IMR-90 (cell line): ENCODE data around the gene MAPRE2. TPM values are rescaled to one million over a fixed set of nuclear protein-coding genes. Genes with fewer than 3 reads are reported as not detected.

Experiments
- ATAC-seq: fragments of 200-7000 bp; cut with Tn5 transposase; 2 replicates; pipeline ENCODE4 v1.9.1; 2020; ENCODE audit warnings: low read depth, mild to moderate bottlenecking, moderate library complexity
- BruUV-seq: library from RNA; stranded (reverse); fragments of 400-500 nt; replicated peaks from 2 replicates; lab custom pipeline; 2021; lab: Mats Ljungman, UMichigan
- CTCF ChIA-PET: fragments of 300-600 bp; formaldehyde crosslinking; extraction: SDS; loops from one replicate; lab custom pipeline; 2021; ENCODE audit warnings: antibody characterized with exemption; lab: Yijun Ruan, JAX
- POLR2A ChIA-PET: fragments of 300-600 bp; sonication (Branson Sonifier 250); formaldehyde crosslinking; loops from one replicate; lab custom pipeline; 2022; ENCODE audit warnings: antibody characterized with exemption; ENCODE audit not compliant: unreplicated experiment; lab: Charles Lee
- DNase-seq: peaks from one replicate; pipeline ENCODE4 v3.0.0; 2013
- H2AFZ ChIP-seq: replicated peaks from 2 replicates; pipeline ENCODE3; 2013; ENCODE audit warnings: low read length, mild to moderate bottlenecking; ENCODE audit not compliant: poor library complexity
- H2AK5ac ChIP-seq: 2 replicates; pipeline ENCODE4 v1.6.1; 2013; ENCODE audit warnings: low read depth, low read length, inconsistent platforms
- H2AK9ac ChIP-seq: replicated peaks from 2 replicates; pipeline ENCODE3; 2013; ENCODE audit warnings: mild to moderate bottlenecking, low read depth, low read length, moderate library complexity; ENCODE audit not compliant: poor library complexity
- H2BK120ac ChIP-seq: 2 replicates; pipeline ENCODE4 v1.6.1; 2013; ENCODE audit warnings: low read depth, low read length, inconsistent platforms
- H2BK15ac ChIP-seq: 3 replicates; pipeline ENCODE4 v1.6.1; 2013; ENCODE audit warnings: low read depth, low read length, inconsistent platforms
- H2BK20ac ChIP-seq: 2 replicates; pipeline ENCODE4 v1.6.1; 2013; ENCODE audit warnings: low read depth, mild to moderate bottlenecking, inconsistent platforms, low read length, moderate library complexity
- H2BK5ac ChIP-seq: 2 replicates; pipeline ENCODE4 v1.6.1; 2013; ENCODE audit warnings: mild to moderate bottlenecking, low read depth, low read length, inconsistent platforms; ENCODE audit not compliant: poor library complexity, severe bottlenecking
- H3K14ac ChIP-seq: replicated peaks from 2 replicates; pipeline ENCODE4 v1.6.1; 2013; ENCODE audit warnings: low read depth, low read length, inconsistent platforms
- H3K18ac ChIP-seq: 2 replicates; pipeline ENCODE4 v1.6.1; 2013; ENCODE audit warnings: low read depth, low read length, control low read depth
- H3K23ac ChIP-seq: 2 replicates; pipeline ENCODE4 v1.6.1; 2013; ENCODE audit warnings: low read depth, low read length, inconsistent platforms
- H3K27ac ChIP-seq: 2 replicates; pipeline ENCODE4 v1.5.1; 2013; ENCODE audit warnings: mild to moderate bottlenecking, control low read depth, low read length; ENCODE audit not compliant: insufficient read depth
- H3K27me3 ChIP-seq: 2 replicates; pipeline ENCODE4 v1.6.1; 2013; ENCODE audit warnings: low read length; ENCODE audit not compliant: control insufficient read depth, insufficient read depth
- H3K36me3 ChIP-seq: 2 replicates; pipeline ENCODE4 v1.6.1; 2013; ENCODE audit warnings: low read length, mixed read lengths; ENCODE audit not compliant: control insufficient read depth, insufficient read depth
- H3K4ac ChIP-seq: 2 replicates; pipeline ENCODE4 v1.6.1; 2013; ENCODE audit warnings: low read depth, low read length, inconsistent platforms
- H3K4me1 ChIP-seq: 2 replicates; pipeline ENCODE4 v1.6.1; 2013; ENCODE audit warnings: low read length, mixed read lengths; ENCODE audit not compliant: control insufficient read depth, insufficient read depth
- H3K4me2 ChIP-seq: 2 replicates; pipeline ENCODE4 v1.6.1; 2013; ENCODE audit warnings: low read depth, mild to moderate bottlenecking, control low read depth, low read length, moderate library complexity
- H3K4me3 ChIP-seq: 2 replicates; pipeline ENCODE4 v1.5.1; 2013; ENCODE audit warnings: low read depth, mild to moderate bottlenecking, control low read depth, low read length, moderate library complexity; ENCODE audit not compliant: insufficient read depth
- H3K56ac ChIP-seq: 2 replicates; pipeline ENCODE4 v1.6.1; 2013; ENCODE audit warnings: low read length, inconsistent platforms; ENCODE audit not compliant: insufficient read depth; ENCODE audit errors: extremely low read depth
- H3K79me1 ChIP-seq, 2 experiments: 2 replicates each; pipeline ENCODE4 v1.6.1; 2013; ENCODE audit warnings: low read length in 2 of 2, inconsistent platforms in 1 of 2, low read depth in 1 of 2
- H3K9ac ChIP-seq: 2 replicates; pipeline ENCODE4 v1.6.1; 2013; ENCODE audit warnings: low read depth, low read length, control low read depth
- H3K9me1 ChIP-seq: 2 replicates; pipeline ENCODE4 v1.6.1; 2013; ENCODE audit warnings: low read length, inconsistent platforms; ENCODE audit not compliant: insufficient read depth
- H3K9me3 ChIP-seq: 2 replicates; pipeline ENCODE4 v1.6.1; 2013; ENCODE audit warnings: low read length; ENCODE audit not compliant: control insufficient read depth, insufficient read depth
- H4K20me1 ChIP-seq: 2 replicates; pipeline ENCODE4 v1.6.1; 2013; ENCODE audit warnings: low read length, inconsistent platforms; ENCODE audit not compliant: insufficient read depth
- H4K5ac ChIP-seq: 2 replicates; pipeline ENCODE4 v1.6.1; 2013; ENCODE audit warnings: mild to moderate bottlenecking, low read depth, low read length, control low read depth
- H4K8ac ChIP-seq, 2 experiments: 2 replicates each; pipeline ENCODE4 v1.6.1; 2013; ENCODE audit warnings: low read depth in 2 of 2, low read length in 2 of 2, control low read depth in 1 of 2, inconsistent platforms in 1 of 2
- H4K91ac ChIP-seq: 2 replicates; pipeline ENCODE4 v1.6.1; 2013; ENCODE audit warnings: low read depth, low read length, inconsistent platforms; ENCODE audit not compliant: insufficient read depth
- BHLHE40 ChIP-seq: fragments of 150-350 bp; IDR thresholded peaks from 2 replicates; pipeline ENCODE4 v1.6.1; 2016; ENCODE audit warnings: mild to moderate bottlenecking, low read depth, low read length
- CEBPB ChIP-seq: IDR thresholded peaks from 2 replicates; pipeline ENCODE4 v1.6.1; 2012; ENCODE audit warnings: low read depth, low read length, improper control_type of control experiment
- CHD1 ChIP-seq: IDR thresholded peaks from 2 replicates; pipeline ENCODE4 v1.6.1; 2012; ENCODE audit warnings: low read depth, low read length, improper control_type of control experiment
- FOS ChIP-seq: fragments of 150-350 bp; IDR thresholded peaks from 2 replicates; pipeline ENCODE4 v1.6.1; 2016; ENCODE audit warnings: low read depth, low read length
- MAFK ChIP-seq: IDR thresholded peaks from 2 replicates; pipeline ENCODE4 v1.6.1; 2012; ENCODE audit warnings: low read depth, low read length, improper control_type of control experiment
- MAZ ChIP-seq: IDR thresholded peaks from 2 replicates; pipeline ENCODE4 v1.6.1; 2012; ENCODE audit warnings: low read depth, mild to moderate bottlenecking, low read length, improper control_type of control experiment, moderate library complexity, borderline replicate concordance
- MXI1 ChIP-seq: IDR thresholded peaks from 2 replicates; pipeline ENCODE4 v1.6.1; 2012; ENCODE audit warnings: low read depth, mild to moderate bottlenecking, low read length, moderate library complexity, borderline replicate concordance
- NFE2L2 ChIP-seq: fragments of 150-350 bp; IDR thresholded peaks from 2 replicates; pipeline ENCODE4 v1.6.1; 2016; ENCODE audit warnings: low read depth, mild to moderate bottlenecking, low read length
- POLR2A ChIP-seq: IDR thresholded peaks from 2 replicates; pipeline ENCODE4 v1.6.1; 2012; ENCODE audit warnings: mild to moderate bottlenecking, low read depth, low read length
- RAD21 ChIP-seq: IDR thresholded peaks from 2 replicates; pipeline ENCODE4 v1.6.1; 2012; ENCODE audit warnings: low read length, improper control_type of control experiment
- RCOR1 ChIP-seq: IDR thresholded peaks from 2 replicates; pipeline ENCODE4 v1.6.1; 2012; ENCODE audit warnings: mild to moderate bottlenecking, low read length, improper control_type of control experiment; ENCODE audit not compliant: insufficient replicate concordance
- RFX5 ChIP-seq: IDR thresholded peaks from 2 replicates; pipeline ENCODE4 v1.8.0; 2012; ENCODE audit warnings: low read depth, mild to moderate bottlenecking, low read length, moderate library complexity
- SMC3 ChIP-seq: fragments of 150-350 bp; IDR thresholded peaks from 2 replicates; pipeline ENCODE4 v1.6.1; 2016; ENCODE audit warnings: low read depth, mild to moderate bottlenecking, antibody characterized with exemption, low read length, moderate library complexity
- WGBS, 2 experiments: methylation state at CpG; one replicate each; pipeline versions ENCODE4 v1.1.5 to v1.1.7; 2013; ENCODE audit warnings: missing lambda C conversion rate in 2 of 2; ENCODE audit not compliant: insufficient read length in 1 of 2; ENCODE audit errors: extremely low coverage in 2 of 2; 5-methylcytosine and 5-hydroxymethylcytosine counted together
- dilution Hi-C: fragments of 300-500 bp; cut with HindIII; formaldehyde crosslinking; loops from one replicate; pipeline ENCODE4 v1.14.3; 2018; ENCODE audit warnings: low sequenced_read_pairs; ENCODE audit not compliant: unreplicated experiment
- in situ Hi-C: fragments of 300-500 bp; cut with MboI; formaldehyde crosslinking; loops from 3 replicates; pipeline ENCODE4 v1.14.3; 2019; ENCODE audit warnings: low sequenced_read_pairs, inconsistent platforms, mixed read lengths
- intact Hi-C: fragments of 100-400 bp; cut with micrococcal nuclease; formaldehyde crosslinking; loops from 2 replicates; pipeline ENCODE4 v1.10.0; 2022
- polyA plus RNA-seq, 3 experiments: library from polyadenylated mRNA; depleted of rRNA; stranded (reverse); fragments of >200 nt; gene quantifications; 2 replicates each; pipeline ENCODE4 v1.2.3, GENCODE V29; 2012; ENCODE audit warnings: low replicate concordance in 1 of 3
- total RNA-seq: library from RNA; depleted of rRNA; stranded (reverse); fragments of >200 nt; gene quantifications from 2 replicates; pipeline ENCODE4 v1.2.3, GENCODE V29; 2012
- TF ChIP-seq, protein P1 (sequence below): conservative IDR thresholded peaks from 2 replicates; pipeline ENCODE4 v1.5.1; 2012; ENCODE audit warnings: mild to moderate bottlenecking, low read depth, low read length, improper control_type of control experiment
- TF ChIP-seq, protein P2 (sequence below): fragments of 150-350 bp; IDR thresholded peaks from 2 replicates; pipeline ENCODE4 v1.6.1; 2016; ENCODE audit warnings: low read depth, mild to moderate bottlenecking, low read length, moderate library complexity, borderline replicate concordance
- TF ChIP-seq, protein P3 (sequence below): fragments of 150-350 bp; IDR thresholded peaks from 2 replicates; pipeline ENCODE4 v1.6.1; 2017; ENCODE audit warnings: mild to moderate bottlenecking, antibody characterized with exemption, low read length, low read depth

Gene MAPRE2
- total and polyA plus RNA-seq, 2 of the 4 experiments (the other 2 are of a cell fraction) = 19.6 to 23.8 TPM

DNA sequence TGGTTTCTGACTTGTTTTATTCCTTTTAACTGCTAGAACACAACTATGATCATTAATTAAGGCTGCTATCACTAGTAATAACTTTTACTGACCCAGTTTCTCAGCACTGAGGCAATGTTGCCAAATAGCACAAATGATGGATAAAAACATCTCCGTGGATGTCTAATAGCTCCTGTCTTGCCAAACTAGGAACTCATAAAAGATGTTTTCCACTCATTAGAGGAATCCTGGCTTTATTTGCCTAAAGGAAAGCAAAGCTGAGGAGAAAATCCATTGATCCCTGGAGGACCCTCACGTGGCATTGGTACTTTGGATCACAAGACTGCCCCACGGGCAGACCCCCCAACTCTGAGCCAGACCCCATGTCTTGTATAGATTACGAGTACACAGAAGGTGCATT lies 103.5 kb downstream of the MAPRE2 start:
- Histone ChIP-seq H2AFZ (no peak overlapping the region), H3K27me3 (no peaks in the 10 kb centered on the region), H4K20me1 (no peaks in the 10 kb centered on the region), H3K4me1 (no peaks in the 10 kb centered on the region), H3K79me1 (no peaks in the 10 kb centered on the region), H3K36me3 (peaks cover 3% of the 10 kb centered on the region; the same call in 1 of the 2 replicates), H3K23ac (no peak overlapping the region), H2AK9ac (no peak overlapping the region), H4K8ac (no peak overlapping the region), H3K4me2 (no peak overlapping the region), H4K5ac (no peak overlapping the region), H2BK120ac (no peak overlapping the region), H2BK15ac (no peak overlapping the region), H3K4ac (no peak overlapping the region), H2BK20ac (no peak overlapping the region), H4K91ac (no peak overlapping the region), H3K4me3 (no peak overlapping the region), H3K9me3 (no peaks in the 10 kb centered on the region), H2BK5ac (no peak overlapping the region), H3K9ac (no peak overlapping the region), H3K56ac (no peak overlapping the region), H3K14ac (no peak overlapping the region), H3K27ac (no peak overlapping the region), H3K18ac (no peak overlapping the region), H2AK5ac (no peak overlapping the region), H3K9me1 (no peaks in the 10 kb centered on the region)
- intact Hi-C loops (loop anchor here (1.0 to 5.0 kb wide), 4 partner anchors 117 to 278 kb away; no protein-coding TSS in a partner anchor), dilution Hi-C loops (no loop called here), in situ Hi-C loops (loop anchor here (5.0 to 10.0 kb wide), 2 partner anchors 142 to 280 kb away; no protein-coding TSS in a partner anchor)
- WGBS, 2 experiments = no CpG with 5 or more reads among the region's 4 CpGs
- ChIA-PET CTCF (interaction anchor here (0.7 kb wide), 1 partner anchor 139 kb away, joined by 3 read pairs; no protein-coding TSS in a partner anchor), POLR2A (no interaction called here)
- no TSS peak for BruUV-seq
- ATAC-seq (no peak), DNase-seq (no peak)
- TF ChIP-seq RFX5 = no peak
- no peak for TF ChIP-seq FOS
- no peak for TF ChIP-seq CHD1
- no peak for TF ChIP-seq MAZ
- no peak for TF ChIP-seq POLR2A
- no peak for TF ChIP-seq MAFK
- TF ChIP-seq, protein P1, sequence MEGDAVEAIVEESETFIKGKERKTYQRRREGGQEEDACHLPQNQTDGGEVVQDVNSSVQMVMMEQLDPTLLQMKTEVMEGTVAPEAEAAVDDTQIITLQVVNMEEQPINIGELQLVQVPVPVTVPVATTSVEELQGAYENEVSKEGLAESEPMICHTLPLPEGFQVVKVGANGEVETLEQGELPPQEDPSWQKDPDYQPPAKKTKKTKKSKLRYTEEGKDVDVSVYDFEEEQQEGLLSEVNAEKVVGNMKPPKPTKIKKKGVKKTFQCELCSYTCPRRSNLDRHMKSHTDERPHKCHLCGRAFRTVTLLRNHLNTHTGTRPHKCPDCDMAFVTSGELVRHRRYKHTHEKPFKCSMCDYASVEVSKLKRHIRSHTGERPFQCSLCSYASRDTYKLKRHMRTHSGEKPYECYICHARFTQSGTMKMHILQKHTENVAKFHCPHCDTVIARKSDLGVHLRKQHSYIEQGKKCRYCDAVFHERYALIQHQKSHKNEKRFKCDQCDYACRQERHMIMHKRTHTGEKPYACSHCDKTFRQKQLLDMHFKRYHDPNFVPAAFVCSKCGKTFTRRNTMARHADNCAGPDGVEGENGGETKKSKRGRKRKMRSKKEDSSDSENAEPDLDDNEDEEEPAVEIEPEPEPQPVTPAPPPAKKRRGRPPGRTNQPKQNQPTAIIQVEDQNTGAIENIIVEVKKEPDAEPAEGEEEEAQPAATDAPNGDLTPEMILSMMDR = no peak
- TF ChIP-seq, protein P2, sequence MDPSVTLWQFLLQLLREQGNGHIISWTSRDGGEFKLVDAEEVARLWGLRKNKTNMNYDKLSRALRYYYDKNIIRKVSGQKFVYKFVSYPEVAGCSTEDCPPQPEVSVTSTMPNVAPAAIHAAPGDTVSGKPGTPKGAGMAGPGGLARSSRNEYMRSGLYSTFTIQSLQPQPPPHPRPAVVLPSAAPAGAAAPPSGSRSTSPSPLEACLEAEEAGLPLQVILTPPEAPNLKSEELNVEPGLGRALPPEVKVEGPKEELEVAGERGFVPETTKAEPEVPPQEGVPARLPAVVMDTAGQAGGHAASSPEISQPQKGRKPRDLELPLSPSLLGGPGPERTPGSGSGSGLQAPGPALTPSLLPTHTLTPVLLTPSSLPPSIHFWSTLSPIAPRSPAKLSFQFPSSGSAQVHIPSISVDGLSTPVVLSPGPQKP = no peak
- TF ChIP-seq RCOR1 = no peak
- TF ChIP-seq NFE2L2 = no peak
- TF ChIP-seq RAD21 = no peak
- TF ChIP-seq BHLHE40 = no peak
- no peak for TF ChIP-seq MXI1
- TF ChIP-seq, protein P3, sequence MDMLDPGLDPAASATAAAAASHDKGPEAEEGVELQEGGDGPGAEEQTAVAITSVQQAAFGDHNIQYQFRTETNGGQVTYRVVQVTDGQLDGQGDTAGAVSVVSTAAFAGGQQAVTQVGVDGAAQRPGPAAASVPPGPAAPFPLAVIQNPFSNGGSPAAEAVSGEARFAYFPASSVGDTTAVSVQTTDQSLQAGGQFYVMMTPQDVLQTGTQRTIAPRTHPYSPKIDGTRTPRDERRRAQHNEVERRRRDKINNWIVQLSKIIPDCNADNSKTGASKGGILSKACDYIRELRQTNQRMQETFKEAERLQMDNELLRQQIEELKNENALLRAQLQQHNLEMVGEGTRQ = no peak
- no peak for TF ChIP-seq SMC3
- no peak for TF ChIP-seq CEBPB
